Measurements from ENCODE around the gene RCAN3. TPM values are rescaled to one million over a fixed set of nuclear protein-coding genes. Genes with fewer than 3 reads are reported as not detected.
"Not testable (repeated sequence)": the region's sequence is repeated elsewhere in the genome, so short reads cannot be mapped to it uniquely, and the experiment has no call there.

Gene RCAN3
- total and polyA plus RNA-seq, 8 donors, result 4.0 to 14.2 (median 11.9) TPM

DNA sequence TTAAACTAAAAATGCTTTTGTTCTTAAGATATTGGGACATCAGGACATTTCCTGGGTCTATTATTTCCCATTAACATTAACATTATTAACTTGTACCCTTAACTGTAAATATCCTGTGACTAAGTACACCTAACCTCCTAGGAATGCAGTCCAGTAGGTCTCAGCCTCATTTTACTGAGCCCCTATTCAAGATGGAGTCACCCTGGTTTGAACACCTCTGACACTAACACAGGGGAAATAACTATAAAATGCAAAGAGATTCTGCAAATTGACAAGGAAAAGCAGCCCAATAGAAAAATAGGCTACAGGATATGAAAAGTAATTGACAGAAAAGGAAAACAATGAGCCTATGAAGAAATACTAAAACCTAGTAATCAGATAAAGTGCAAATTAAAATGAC is 41.6 kb downstream of the RCAN3 start:
- Histone ChIP-seq H3K9me3 (no peaks in the 10 kb centered on the region), H3K36me3 (no peaks in the 10 kb centered on the region), H3K27me3 (no peaks in the 10 kb centered on the region), H3K27ac (peak overlapping the region in 1 of 4 donors; percentile 33), H3K4me1 (peaks cover 5 to 14% (median 11%) of the 10 kb centered on the region in 3 donors), H3K4me3 (no peak overlapping the region)
- no peak for DNase-seq
- intact Hi-C loops (cut with DNase I), result loop anchor here in 1 of 3 donors (10.0 kb wide), 1 partner anchor 91 kb away; no protein-coding TSS in a partner anchor
- TF ChIP-seq, protein P1, sequence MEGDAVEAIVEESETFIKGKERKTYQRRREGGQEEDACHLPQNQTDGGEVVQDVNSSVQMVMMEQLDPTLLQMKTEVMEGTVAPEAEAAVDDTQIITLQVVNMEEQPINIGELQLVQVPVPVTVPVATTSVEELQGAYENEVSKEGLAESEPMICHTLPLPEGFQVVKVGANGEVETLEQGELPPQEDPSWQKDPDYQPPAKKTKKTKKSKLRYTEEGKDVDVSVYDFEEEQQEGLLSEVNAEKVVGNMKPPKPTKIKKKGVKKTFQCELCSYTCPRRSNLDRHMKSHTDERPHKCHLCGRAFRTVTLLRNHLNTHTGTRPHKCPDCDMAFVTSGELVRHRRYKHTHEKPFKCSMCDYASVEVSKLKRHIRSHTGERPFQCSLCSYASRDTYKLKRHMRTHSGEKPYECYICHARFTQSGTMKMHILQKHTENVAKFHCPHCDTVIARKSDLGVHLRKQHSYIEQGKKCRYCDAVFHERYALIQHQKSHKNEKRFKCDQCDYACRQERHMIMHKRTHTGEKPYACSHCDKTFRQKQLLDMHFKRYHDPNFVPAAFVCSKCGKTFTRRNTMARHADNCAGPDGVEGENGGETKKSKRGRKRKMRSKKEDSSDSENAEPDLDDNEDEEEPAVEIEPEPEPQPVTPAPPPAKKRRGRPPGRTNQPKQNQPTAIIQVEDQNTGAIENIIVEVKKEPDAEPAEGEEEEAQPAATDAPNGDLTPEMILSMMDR (IDR thresholded peaks at IDR 0.05), result no peak
- FAIRE-seq, result no peak
- no peak for ATAC-seq

DNA sequence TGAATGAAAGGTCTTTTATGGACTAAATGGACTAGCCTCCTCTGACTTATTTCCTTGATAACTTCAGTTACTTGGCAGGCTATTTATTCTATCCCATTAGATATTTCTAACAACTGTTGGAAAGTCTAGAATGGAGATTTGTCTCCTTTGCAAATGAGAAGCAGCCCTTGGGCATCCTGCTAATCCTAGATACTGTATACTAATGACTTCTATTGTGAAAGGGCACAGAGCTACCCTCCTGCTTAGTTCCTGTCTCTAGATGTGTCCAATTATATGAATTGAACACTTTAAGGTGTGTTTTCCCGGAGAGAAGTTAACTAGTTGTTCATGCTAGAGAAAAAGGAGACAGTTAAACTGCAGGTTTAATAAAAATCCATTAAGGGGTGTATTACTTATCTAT is 43.0 kb downstream of the RCAN3 start:
- no peak for FAIRE-seq
- 50 to 55% methylated on average over 1 of the region's 1 CpG for WGBS, 2 donors
- Histone ChIP-seq H3K9me3 (no peaks in the 10 kb centered on the region), H3K4me1 (peaks cover 5 to 11% (median 10%) of the 10 kb centered on the region in 3 donors), H3K27ac (peak overlapping the region in 1 of 4 donors; percentile 22), H3K4me3 (no peak overlapping the region), H3K27me3 (no peaks in the 10 kb centered on the region), H3K36me3 (no peaks in the 10 kb centered on the region)
- TF ChIP-seq, protein P1 (IDR thresholded peaks at IDR 0.05), result no peak
- intact Hi-C loops (cut with DNase I), result loop anchor here in 1 of 3 donors (10.0 kb wide), 1 partner anchor 89 kb away; no protein-coding TSS in a partner anchor
- ATAC-seq, result no peak
- DNase-seq, result no peak

DNA sequence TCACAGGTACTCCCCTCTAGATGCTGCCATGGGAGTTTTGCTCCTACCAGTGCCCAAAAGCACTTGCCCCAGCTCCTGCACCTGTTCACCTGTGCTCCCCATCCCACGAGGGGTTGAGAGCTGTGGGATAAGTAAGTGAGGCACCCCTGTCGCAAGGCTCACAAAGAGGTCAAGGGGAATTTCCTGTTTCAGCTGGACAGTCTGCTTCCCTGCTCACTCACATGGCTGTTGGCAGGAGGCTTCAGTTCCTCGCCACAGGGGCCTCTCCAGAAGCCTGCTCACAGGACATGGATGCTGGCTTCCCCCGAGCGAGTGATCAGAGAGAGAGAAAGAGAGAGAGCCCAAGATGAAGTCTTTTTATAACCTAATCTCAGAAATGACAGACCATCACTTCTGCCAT is 44.6 kb downstream of the RCAN3 start:
- Histone ChIP-seq H3K9me3 (no peaks in the 10 kb centered on the region), H3K36me3 (no peaks in the 10 kb centered on the region), H3K27me3 (no peaks in the 10 kb centered on the region), H3K4me3 (no peak overlapping the region), H3K4me1 (peaks cover 0 to 9% (median 0%) of the 10 kb centered on the region in 3 donors), H3K27ac (no peak overlapping the region)
- 73 to 89% methylated on average over 5 of the region's 5 CpGs for WGBS, 2 donors
- intact Hi-C loops (cut with DNase I), result loop anchor here in 1 of 3 donors (10.0 kb wide), 1 partner anchor 88 kb away; no protein-coding TSS in a partner anchor
- no peak for FAIRE-seq
- no peak for DNase-seq
- TF ChIP-seq, protein P1 (IDR thresholded peaks at IDR 0.05), result no peak
- no peak for ATAC-seq

DNA sequence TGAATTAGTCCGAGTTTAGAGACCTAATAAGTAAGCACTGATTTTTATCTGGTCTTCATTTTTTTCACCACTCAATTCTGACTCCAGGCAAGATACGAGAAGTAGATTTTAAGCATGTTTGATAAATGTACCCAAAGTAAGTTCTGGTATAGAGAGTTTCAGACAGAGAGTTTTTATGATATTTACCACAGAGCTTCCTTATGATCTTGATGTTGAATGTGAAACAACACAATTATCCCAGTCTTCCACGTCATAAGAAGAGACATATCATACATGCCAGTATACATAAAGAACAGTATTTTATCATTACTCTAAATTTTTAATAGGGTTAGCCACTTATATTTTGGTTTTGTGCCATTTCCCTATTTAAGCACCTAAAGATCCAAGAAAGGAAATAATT is 45.4 kb downstream of the RCAN3 start:
- H3K27me3 ChIP-seq, result no peaks in the 10 kb centered on the region
- no peak for ATAC-seq
- FAIRE-seq, result no peak
- H3K4me3 ChIP-seq, result no peak overlapping the region
- intact Hi-C loops (cut with DNase I), result loop anchor here in 1 of 3 donors (10.0 kb wide), 1 partner anchor 87 kb away; no protein-coding TSS in a partner anchor
- no peak for DNase-seq
- H3K9me3 ChIP-seq, result no peaks in the 10 kb centered on the region
- peaks cover 0 to 9% (median 0%) of the 10 kb centered on the region in 3 donors for H3K4me1 ChIP-seq
- 74 to 89% methylated on average over 3 of the region's 3 CpGs for WGBS, 2 donors
- TF ChIP-seq, protein P1 (IDR thresholded peaks at IDR 0.05), result no peak
- no peaks in the 10 kb centered on the region for H3K36me3 ChIP-seq
- H3K27ac ChIP-seq, result no peak overlapping the region

DNA sequence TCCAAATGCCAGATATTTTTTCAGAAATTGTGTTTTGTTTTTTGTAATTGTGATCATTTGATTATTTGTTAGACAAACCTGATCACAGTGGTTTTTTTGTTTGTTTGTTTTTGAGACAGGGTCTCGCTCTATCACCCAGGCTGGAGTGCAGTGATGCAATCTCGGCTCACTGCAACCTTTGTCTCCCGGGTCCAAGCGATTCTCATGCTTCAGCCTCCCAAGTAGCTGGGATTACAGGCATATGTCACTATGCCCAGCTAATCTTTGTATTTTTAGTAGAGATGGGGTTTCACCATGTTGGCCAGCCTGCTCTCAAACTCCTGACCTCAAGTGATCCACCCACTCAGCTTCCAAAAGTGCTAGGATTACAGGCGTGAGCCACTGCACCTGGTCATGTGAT is 46.6 kb downstream of the RCAN3 start:
- DNase-seq, H3K27ac ChIP-seq, FAIRE-seq, H3K9me3 ChIP-seq, H3K36me3 ChIP-seq, H3K4me3 ChIP-seq, H3K27me3 ChIP-seq, ATAC-seq, H3K4me1 ChIP-seq: not testable (repeated sequence)
- 71 to 74% methylated on average over 5 of the region's 5 CpGs for WGBS, 2 donors
- intact Hi-C loops (cut with DNase I), result loop anchor here in 1 of 3 donors (10.0 kb wide), 1 partner anchor 86 kb away; no protein-coding TSS in a partner anchor

Data from pancreas (tissue), 10 donors.